Hindlimb muscle (tissue), 1 donor: ENCODE data around the gene FGF5. TPM values are rescaled to one million over a fixed set of nuclear protein-coding genes. Genes with fewer than 3 reads are reported as not detected.
"Not testable (repeated sequence)": the region's sequence is repeated elsewhere in the genome, so short reads cannot be mapped to it uniquely, and the experiment has no call there.

Experiments
- DNase-seq: peaks from one replicate; pipeline ENCODE4 v3.0.0-alpha.2; 2013
- polyA plus RNA-seq: library from polyadenylated mRNA; unstranded; fragments of 120-200 nt; gene quantifications from one replicate; pipeline ENCODE4 v1.2.1, GENCODE V29; 2013; ENCODE audit not compliant: insufficient read length

The FGF5 gene
- polyA plus RNA-seq, 1 donor, result 0.31 TPM

DNA sequence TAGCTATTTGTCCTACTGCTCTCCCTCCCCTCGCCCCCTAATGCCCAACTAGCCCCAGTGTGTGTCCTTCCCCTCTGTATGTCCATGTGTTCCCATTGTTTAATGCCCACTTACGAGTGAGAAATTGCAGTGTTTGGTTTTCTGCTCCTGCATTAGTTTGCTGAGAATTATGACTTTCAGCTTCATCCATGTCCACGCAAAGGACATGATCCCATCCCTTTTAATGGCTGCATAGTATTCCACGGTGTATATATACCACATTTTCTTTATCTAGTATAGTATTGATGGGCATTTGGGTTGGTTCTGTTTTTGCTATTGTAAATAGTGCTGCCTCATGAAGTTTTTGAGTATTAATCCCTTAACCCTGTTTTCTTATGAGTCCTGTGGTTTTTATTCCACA lies 35.4 kb downstream of the FGF5 start:
- no peak for DNase-seq

DNA sequence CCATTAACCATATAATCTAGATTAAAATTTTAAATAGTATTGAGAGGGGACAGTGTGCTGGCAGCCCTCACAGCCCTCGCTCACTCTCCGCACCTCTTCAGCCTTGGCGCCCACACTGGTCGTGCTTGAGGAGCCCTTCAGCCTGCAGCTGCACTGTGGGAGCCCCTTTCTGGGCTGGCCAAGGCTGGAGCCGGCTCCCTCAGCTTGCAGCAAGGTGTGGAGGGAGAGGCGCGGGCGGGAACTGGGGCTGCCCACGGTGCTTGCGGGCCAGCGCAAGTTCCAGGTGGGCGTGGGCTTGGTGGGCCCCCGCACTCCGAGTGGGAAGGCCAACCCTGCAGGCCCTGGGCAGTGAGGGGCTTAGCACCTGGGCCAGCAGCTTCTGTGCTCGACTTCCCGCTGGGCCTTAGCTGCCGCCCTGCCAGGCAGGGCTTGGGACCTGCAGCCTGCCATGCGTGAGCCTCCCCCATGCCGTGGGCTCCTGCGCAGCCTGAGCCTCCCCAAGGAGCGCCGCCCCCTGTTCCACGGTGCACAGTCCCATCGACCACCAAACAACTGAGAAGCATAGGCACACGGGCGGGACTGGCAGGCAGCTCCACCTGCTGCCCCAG lies 36.3 kb downstream of the FGF5 start:
- DNase-seq, result no peak

DNA sequence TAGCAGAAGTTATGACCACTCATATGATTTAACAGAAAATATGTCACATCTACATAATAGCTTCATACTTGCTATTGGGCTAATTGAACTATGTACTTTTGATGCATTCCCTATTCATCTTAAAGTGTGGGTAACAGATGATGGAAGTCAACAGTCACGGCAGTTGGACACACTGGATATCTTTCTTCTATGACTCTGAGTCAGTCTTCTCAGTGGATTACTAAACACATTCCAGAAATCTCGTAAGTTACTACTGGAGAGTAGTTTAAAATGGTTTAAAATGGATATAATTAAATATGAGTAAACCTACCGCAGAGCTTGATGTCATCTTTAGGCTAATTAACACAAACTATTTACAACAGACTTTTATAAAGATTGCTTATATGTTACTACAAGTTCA lies 39.0 kb downstream of the FGF5 start:
- DNase-seq, result no peak

DNA sequence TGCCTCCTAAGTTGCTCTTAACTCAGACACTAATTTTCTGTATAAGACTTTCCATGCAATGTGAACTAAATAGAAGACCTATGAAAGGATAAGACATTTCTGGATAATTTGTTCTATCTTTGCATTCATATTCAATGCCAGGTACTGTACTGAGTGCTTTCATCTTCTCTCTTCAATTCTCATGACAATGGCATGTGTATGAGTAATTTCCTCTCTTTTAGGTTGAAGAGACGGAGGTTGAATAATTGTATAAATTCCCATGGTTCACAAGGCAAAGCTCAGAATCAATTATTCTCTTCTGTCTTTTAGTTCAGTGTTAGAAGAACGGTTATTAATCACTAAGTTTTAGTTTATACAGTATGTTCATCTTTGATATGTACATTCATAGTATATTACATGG lies 39.8 kb downstream of the FGF5 start:
- no peak for DNase-seq

DNA sequence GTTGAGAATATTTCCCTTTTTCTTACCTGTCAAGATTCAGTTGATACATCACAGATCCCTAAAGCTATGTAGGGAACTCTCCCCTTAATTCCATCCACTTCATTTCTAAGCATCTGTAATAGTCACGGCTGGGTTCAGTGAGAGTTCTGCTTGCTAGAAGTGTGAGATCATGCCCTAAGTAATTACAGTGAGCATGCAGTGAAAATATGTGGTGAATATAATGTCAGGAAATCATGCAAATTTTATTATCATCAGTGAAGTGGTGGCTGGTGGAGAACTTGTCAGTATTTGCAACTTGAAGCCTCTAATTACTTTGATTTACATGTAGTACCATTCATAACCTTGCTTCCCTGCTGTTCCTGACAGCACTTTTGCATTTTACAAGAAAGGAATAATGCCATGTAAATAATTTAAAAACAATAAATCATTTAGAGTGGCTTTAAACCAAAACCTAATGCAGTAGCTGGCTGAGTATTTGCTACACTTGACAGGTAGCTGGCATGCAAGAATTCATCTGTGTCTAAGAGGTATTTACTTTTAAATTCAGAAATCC lies 40.8 kb downstream of the FGF5 start:
- no peak for DNase-seq

DNA sequence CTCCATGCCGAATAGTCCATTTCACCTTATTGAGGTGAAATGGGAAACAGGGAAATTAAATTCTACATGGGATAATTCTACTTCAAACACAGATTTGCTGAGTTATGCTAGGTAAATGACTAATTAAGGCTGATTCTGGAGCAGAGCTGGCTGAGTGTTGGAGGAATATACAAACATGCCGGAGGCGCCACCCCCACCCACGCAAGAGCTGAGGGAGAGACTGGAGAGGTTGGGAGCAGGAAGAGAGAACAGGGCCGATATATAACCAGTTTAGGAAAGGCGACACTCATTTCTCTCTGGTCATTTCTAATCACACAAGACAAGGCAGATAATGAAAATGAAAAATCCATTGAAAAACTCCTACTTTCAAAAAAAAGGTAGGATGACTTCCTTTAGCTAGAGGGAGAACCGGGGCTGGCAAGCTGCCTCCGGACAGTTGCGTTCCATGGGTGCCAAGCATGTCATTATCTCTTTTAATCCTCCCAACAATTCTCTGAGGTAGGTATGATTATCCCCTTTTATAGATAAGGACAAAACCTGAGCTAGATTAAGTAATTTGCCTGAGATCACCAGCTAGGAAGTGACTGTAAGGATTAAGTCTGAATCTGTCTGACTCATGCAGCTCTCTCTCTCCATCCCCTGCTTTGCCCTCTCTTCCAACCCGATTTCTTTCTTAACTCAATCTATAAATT lies 41.5 kb downstream of the FGF5 start:
- DNase-seq, result no peak

DNA sequence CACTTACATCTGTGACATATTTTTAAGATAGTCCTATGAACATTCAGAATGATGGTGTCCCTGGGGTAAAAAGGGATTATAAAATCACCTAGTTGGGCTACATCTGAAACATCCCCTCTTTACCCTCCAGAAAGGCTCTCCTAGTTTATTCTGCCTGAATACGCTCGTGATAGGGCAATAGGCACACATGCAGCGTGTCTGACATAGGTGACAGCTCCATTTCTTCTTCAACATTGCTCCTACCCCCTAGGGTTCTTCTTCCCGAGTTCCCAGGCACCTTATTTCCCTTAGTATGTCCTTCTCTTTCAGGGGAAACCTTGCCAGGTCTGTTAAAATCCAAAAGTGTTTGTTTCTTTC lies 42.0 kb downstream of the FGF5 start:
- DNase-seq, result no peak

DNA sequence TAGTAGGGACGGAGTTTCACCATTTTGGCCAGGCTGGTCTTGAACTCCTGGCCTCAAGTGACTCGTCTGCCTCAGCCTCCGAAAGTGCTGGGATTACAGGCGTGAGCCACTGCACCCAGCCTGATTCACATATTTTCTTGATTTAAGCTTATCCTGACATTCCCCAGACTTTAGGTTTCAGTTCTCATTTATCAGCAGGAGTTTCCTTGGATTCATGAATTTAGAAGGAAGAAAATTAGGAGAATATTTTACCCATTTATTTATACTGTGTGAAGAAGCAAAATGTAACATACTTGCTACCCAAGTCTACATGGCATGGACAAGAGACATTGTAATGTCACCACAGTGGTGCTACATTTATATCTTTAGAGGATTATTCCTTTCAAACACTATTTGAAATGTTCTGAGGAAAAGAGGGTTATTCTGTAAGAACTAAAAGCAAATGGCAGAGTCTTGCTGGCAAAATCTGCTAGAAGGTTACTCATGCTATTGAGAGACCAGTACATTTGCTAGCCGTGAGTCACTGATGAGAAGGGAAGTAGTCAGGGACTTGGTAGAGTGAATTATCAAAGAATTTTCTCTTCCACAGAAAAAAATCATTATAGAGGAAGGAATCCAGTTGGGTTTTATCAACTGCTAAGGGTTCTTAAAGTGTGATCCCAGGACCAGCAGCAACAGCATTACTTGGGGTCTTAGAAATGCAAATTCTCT lies 43.0 kb downstream of the FGF5 start:
- no peak for DNase-seq

DNA sequence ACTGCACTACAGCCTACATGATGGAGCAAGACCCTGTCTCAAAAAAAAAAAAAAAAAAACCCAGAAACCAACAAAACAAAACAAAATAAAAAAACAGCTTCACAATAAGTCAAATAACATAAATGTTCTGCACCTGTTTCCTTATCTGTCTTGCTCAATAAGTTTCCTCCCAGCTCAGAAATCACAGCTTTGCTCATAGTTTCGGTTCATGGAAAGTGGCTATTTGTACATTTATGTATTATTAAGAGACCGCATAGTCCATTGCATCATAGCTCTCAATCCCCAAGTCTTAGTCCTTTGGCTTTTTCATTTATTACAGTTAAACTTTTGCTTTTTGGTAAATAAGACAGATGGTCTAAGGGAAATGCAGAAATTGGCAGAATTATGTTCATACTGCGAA lies 44.7 kb downstream of the FGF5 start:
- no peak for DNase-seq

DNA sequence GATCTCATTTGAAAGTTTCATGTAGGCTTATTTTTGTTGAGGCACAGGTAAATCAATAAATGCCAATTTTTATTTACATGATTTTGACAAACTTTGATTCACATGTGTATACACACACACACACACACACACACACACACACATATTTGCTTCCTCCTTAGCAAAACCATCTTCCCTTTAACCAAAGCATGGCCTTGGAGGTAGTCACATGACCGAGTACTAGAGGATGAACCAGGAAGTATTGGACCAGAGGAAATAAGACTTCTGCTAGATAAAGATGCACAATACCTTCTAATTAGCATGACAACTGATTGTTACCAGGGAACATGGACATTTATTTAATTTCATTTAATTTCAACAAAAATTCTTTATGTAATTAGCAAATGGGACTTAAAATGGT lies 45.7 kb downstream of the FGF5 start:
- DNase-seq, result no peak

DNA sequence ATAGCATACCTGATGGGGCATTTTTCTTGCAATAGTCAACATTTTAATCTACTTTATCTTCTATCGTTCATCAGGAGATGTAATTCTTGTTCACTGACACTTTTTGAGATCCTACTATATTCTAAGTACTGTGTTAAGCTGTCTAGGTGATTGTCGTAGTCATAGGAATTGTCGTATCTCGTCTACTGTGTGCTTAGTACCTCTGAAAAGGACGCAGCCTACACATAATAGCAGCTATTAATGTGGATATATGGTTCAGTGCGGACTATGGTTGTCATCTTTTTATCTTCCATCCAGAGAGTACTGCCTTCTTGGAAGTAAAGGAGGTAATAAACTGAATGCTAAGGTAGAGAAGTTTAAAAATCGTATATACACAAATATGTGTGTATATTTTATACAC lies 47.2 kb downstream of the FGF5 start:
- DNase-seq, result no peak

DNA sequence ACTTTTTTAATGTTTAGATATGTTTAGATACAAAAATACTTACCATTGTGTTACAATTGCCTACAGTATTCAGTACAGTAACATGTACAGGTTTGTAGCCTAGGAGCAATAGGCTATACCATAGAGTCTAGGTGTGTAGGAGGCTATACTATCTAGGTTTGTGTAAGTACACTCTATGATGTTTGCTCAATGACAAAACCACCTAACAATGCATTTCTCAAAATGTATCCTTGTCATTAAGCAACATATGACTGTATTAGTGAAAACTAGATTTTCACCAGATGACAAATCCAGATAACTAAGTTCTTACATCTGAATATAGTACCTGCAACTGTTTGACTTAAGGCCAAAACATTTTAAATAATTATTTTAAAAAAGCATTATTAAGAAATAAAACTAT lies 49.4 kb downstream of the FGF5 start:
- not testable (repeated sequence) for DNase-seq

DNA sequence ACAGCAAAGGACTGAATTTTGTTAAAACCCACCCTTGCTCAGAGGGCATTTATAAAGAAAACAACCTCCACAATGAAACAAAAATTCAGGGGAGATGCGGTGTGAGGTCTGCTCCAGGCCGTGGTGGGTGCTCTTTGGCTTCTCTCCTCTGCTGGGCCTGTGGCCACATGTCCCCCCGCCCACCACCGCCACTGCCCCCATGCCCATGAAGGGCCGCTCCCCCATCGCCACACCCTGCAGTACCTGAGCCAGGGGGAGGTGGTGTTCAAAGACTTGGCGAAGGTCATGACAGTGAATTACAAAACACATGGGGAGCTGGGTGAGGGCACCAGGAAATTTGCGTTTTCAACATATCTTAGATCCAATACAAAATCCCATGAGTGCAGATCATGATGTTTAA lies 54.9 kb downstream of the FGF5 start:
- DNase-seq, result no peak

DNA sequence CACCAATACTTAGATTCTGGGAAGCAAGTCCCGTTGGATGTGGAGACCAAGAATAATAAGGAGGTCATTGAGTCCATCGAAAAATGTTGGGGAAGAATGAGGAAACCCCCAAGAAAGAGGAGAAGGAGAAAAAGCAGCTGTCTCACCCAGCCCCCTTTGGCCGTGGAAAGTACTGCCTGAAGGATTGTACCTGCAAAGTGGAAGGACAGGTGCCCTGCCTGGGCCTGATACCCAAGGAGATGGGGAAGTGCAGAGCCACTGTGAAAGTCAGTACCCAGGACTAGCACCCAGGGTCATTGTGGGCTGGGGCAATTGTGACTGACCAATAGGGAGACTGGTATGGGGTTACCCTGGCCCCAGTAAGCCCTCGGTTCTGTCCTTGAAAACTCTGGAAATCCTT lies 55.3 kb downstream of the FGF5 start:
- no peak for DNase-seq

DNA sequence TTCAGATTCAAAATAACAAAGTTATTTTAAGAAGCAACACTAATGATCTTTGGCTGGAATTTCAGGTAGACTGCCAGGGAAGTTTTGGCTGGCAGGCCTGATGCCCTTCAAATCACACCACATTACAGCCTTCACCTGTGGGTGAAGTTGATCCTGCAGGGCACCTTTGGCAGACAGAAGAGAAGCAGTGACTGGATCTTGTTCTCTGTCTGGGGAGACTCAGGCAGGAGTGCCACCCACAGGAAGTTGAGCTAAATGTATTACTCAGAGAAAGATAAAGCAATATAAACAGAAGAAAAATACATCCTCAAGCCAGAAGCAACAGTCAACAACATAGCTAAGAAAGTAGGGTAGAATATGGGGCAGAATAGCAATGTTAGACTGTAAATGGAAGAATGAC lies 56.3 kb downstream of the FGF5 start:
- DNase-seq, result no peak

DNA sequence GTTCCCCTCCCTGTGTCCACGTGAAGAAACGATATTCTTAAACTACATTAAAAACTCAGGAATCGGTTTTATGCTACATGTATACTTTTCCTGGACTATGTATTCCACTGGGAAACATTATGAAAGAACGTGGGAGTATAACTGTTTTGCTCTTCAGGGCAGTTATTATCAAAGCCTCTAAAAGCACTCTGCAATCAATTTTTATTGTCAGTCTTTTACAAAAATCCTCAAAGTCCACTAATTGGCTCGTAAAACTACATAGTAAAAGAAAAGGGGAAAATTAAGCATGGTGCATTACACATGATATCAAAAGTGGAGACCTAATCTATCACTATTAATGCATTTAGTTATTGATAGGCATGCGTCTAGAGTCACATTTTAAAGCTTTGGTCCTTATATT lies 57.7 kb downstream of the FGF5 start:
- no peak for DNase-seq

DNA sequence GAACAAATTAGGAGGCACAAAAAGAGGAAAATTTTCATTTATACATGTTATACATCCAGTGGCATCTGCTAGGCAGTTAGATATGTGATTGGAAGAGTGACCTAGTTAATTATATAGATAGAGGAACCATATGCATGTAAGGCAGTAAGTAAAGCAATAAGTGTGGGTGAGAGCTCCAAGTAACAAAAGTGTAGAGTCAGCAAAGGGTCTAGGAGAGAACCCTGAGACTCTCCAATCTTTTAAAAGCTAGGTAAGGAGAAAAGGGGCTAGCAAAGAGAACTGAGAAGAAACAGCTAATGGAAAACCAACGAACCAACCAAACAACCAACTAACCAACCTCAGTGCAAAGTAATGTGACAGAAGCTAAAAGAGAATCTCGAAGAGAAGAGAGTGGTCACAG lies 65.2 kb downstream of the FGF5 start:
- DNase-seq, result no peak

DNA sequence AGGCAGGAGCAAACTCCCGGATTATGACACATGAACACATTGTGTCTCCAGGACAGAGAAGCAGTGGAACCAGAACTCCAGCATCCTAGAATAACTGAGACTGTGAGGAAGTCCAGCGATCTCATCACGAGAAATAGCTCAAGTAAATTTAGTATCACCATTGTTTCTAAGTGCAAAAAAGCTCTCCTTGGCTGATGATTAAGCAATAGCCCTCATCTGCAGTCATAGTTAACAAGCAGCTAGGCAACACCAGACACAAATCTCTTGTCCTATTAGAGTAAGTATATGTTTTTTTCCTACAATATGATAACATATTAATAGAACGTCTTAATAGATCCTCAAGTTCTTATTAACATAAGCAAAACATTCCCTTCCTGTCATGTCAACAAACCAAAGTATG lies 66.7 kb downstream of the FGF5 start:
- no peak for DNase-seq

DNA sequence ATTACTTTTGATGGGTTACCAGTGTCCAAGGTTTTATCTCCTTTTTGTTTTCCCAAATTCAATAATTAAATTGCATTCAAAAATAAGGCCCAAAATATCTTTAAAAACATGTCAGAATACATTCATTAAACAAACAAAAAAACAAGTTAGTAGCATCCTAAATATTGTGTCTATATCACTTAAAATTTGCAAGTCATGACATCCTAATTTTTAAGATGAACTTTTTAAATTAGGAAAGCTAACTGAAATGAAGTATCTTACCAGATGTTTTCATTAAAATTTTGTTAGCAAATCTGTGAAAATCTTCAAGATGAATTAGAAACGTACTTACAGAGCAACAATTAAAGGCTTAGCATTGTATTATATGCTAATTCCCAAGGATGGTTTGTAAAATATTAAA lies 68.1 kb downstream of the FGF5 start:
- DNase-seq, result no peak

DNA sequence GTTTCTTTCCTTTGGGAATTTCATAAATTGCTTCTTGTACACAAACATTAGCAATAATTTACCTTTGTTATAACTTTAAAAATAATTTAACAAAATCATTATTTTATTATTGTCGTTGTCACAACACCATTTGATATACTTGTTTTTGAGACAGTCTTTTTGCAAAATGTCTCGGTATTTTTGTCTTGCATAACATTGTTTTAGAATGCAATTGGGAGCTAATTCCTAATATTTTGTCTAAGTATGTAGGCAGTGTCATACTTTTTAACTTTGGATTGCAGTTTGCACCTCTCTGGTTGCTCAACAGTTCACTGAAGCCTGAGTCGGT lies 68.7 kb downstream of the FGF5 start:
- DNase-seq, result no peak

DNA sequence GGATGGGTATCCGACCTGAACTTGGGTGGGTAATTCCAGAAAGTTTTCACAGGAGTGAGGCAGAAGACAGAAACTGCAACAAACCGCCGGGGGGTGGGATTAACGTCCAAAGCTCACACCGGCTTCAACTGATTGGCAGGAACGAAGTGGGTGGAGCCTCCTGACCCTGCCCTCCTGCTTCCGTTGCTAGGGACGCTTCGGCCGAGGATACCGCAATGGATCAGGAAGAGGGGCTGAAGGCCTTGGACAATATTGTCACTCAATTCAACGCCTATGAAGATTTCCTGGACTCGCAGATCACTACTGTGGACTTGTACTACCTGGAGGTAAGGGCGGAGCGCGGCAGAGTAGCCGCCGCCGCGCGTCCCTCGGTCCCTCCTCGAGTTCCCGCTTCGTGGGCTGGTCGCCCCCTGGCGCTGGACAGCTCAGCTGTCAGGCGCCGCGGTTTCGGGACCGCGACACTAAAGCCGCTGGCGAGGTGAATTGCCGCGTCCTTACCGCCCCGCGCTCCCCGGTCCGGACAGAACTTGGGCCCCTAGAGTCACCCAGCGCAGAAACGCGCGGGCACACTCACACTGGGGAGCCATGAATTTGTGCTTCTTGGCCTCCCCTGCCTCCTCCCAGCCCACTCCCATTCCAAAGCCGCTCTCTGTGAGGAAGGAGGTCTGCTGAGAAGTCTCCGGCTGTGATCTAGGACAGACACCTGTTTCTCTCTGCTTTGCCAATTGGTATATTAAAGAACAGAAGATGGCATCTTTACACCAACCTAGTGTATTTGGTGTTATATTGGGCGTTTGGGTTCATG lies 69.3 kb downstream of the FGF5 start, which contains the start of gene CFAP299:
Gene CFAP299 (plus strand): TSS at position 177 of the 805 bp plus-strand sequence.
- peak; percentile 88 for DNase-seq

DNA sequence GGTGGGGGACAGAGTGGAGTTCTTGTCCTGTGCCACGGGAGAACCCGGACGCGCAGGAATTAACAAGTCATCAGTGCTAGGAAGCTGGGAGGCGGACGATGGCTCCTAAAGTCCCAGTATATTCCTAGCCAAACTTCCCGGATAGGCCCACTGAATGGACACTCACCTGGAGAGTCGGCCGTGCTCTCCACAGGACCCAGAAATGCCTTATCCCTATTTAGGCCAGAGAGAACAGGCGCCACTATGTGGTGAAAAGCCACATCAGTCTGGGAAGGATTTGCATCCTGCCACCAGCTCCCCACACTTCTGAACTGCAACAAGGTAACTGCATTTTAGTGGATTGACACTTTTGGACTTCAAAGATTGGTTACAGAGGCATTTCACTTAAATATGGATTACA lies 70.1 kb downstream of the FGF5 start:
- peak; percentile 13 for DNase-seq

DNA sequence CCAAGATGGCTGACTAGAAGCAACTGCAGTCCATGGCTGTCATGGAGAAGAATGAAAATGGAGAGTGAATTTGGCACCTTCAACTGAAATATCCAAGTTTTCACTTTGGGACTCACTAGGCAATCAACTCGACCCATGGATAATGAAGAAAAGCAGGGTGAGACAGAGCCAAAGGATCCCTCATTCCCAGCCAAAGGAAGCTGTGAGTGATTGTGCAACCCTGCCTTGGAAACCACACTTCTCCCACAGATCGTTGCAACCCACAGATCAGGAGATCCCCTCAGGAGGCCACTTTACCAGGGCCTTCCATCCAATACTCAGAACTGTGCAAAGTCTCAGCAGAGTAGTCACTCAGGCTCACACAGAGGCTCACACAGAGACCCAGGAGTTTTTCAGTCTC lies 73.6 kb downstream of the FGF5 start:
- DNase-seq, result no peak
